Activated naive CD8-positive, alpha-beta T cell treated with anti-CD3 and anti-CD28 coated beads, Interleukin-2, amount 50 U/mL, for 24 hours (primary cell): ENCODE measurements around the gene SDK2.

Experiments
- ATAC-seq: fragments of 150-1000 bp; cut with Tn5 transposase; one replicate; pipeline ENCODE4 v1.10.0; 2021
- DNase-seq: peaks from one replicate; pipeline ENCODE4 v3.0.0; 2021
- H3K27ac Mint-ChIP-seq: one replicate; pipeline ENCODE4 v1.8.0; 2021; ENCODE audit warnings: mild to moderate bottlenecking, mixed read lengths
- H3K27me3 Mint-ChIP-seq: one replicate; pipeline ENCODE4 v1.8.0; 2021; ENCODE audit warnings: mixed read lengths
- H3K36me3 Mint-ChIP-seq: one replicate; pipeline ENCODE4 v1.8.0; 2021; ENCODE audit warnings: low read depth, mixed read lengths
- H3K4me1 Mint-ChIP-seq: one replicate; pipeline ENCODE4 v1.8.0; 2021; ENCODE audit warnings: mixed read lengths
- H3K4me3 Mint-ChIP-seq: one replicate; pipeline ENCODE4 v1.8.0; 2021; ENCODE audit warnings: mild to moderate bottlenecking, moderate library complexity, mixed read lengths
- H3K9me3 Mint-ChIP-seq: one replicate; pipeline ENCODE4 v1.8.0; 2021; ENCODE audit warnings: mixed read lengths

Gene SDK2

DNA sequence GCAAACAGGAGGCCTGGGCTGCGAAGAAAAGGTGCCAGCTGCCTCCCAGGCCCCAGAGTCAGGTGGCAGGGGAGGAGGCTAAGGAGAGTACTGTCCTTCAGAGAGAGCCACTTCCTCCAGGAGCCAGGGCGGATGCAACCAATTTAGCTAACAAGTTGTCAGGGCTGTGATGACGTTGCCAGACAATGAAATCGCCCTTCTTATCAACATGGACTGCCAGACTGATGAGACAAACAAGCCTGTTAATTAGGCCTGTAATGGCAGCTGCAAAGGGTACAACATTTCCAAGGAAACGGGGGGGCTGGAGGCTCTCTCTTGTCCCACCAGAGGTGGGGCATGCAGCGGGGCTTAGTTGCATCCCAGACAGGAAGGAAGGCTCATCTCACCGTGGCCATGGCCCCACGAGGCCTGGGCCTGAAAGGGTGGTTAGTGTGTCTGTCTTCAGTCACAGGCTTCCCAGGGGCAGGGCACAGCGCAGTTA is 111.8 kb downstream of the SDK2 start:
- DNase-seq (no peak), ATAC-seq (no peak)
- H3K4me3 Mint-ChIP-seq, result no peak overlapping the region
- H3K27me3 Mint-ChIP-seq, result no peaks in the 10 kb centered on the region
- H3K36me3 Mint-ChIP-seq, result no peaks in the 10 kb centered on the region
- H3K4me1 Mint-ChIP-seq, result no peaks in the 10 kb centered on the region
- H3K9me3 Mint-ChIP-seq, result no peaks in the 10 kb centered on the region
- no peak overlapping the region for H3K27ac Mint-ChIP-seq

- no peaks in the 10 kb centered on the region for H3K36me3 Mint-ChIP-seq
Observed at GRCh38 chr17:73531158-73531557, 113.1 kb downstream of the SDK2 start.

DNA sequence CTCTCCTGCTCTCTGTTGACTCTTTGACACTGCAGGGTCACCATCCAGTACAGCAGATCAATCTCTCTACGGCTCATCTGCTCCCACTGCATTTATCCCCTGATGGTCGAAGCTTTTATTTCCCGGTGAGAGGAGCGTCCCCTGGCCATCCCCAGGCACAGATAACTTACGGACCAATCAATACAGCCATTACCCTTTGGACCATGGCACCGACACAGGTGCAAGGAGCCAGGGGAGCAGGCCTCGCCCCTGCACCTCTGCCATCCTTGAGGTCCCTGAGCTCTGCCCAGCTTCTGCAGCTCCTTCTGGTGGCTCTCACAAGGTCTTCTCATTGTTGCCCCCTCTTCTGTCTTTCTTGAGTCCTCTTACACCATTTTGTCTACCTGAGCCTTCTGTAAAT is 115.6 kb downstream of the SDK2 start:
- H3K9me3 Mint-ChIP-seq, result no peaks in the 10 kb centered on the region
- H3K27me3 Mint-ChIP-seq, result no peaks in the 10 kb centered on the region
- H3K4me1 Mint-ChIP-seq, result no peaks in the 10 kb centered on the region
- no peak overlapping the region for H3K4me3 Mint-ChIP-seq
- no peaks in the 10 kb centered on the region for H3K36me3 Mint-ChIP-seq
- no peak for DNase-seq
- ATAC-seq, result no peak
- no peak overlapping the region for H3K27ac Mint-ChIP-seq

More at GRCh38 chr17:73531158-73531557, 113.1 kb downstream of the SDK2 start:
- no peak overlapping the region for H3K27ac Mint-ChIP-seq
- H3K4me3 Mint-ChIP-seq, result no peak overlapping the region
- H3K4me1 Mint-ChIP-seq, result no peaks in the 10 kb centered on the region
- no peaks in the 10 kb centered on the region for H3K9me3 Mint-ChIP-seq
- H3K27me3 Mint-ChIP-seq, result no peaks in the 10 kb centered on the region
- DNase-seq, result no peak
- ATAC-seq, result no peak

GRCh38 chr17:73526952-73527351 is 117.3 kb downstream of the SDK2 start:
- Mint-ChIP-seq H3K9me3 (no peaks in the 10 kb centered on the region), H3K36me3 (no peaks in the 10 kb centered on the region), H3K4me3 (no peak overlapping the region), H3K27me3 (no peaks in the 10 kb centered on the region), H3K27ac (no peak overlapping the region), H3K4me1 (no peaks in the 10 kb centered on the region)
- ATAC-seq, result no peak
- DNase-seq, result no peak

DNA sequence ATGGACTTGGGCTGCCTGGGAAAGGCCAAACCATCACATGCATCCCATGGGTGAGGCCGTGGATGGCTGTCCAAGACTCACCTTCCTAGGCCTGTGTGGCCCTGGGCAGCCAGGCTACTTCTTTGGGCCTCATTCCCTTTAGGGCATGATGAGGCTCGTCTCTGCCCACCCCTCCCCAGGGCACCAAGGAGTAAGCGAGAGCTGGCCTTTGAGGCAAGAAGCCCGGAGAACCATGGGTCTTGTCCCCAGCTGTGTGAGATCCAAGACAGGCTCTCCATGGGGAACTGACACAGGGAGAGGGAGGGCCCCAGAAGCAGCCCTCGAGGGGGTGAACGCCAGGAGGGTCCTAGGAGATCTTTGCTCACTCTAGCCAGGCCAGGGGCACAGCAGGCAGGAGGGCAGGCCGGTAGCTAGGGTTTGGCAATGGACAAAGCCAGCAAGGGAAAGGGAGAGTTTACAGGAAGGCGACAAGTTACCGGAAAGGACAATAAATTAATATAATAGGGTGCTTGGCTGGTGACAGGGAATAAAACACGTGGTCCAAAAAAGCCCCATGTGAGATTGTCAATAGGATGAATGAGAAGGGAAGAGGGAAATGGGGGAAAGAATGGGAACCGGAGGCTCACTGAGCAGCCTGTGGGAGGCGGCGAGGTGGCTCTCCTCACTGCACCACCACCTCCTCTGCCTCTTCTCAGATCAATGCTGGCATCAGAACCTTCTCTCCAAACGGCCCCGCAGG is 119.1 kb downstream of the SDK2 start:
- Mint-ChIP-seq H3K36me3 (no peaks in the 10 kb centered on the region), H3K27ac (no peak overlapping the region), H3K4me1 (no peaks in the 10 kb centered on the region)

DNA sequence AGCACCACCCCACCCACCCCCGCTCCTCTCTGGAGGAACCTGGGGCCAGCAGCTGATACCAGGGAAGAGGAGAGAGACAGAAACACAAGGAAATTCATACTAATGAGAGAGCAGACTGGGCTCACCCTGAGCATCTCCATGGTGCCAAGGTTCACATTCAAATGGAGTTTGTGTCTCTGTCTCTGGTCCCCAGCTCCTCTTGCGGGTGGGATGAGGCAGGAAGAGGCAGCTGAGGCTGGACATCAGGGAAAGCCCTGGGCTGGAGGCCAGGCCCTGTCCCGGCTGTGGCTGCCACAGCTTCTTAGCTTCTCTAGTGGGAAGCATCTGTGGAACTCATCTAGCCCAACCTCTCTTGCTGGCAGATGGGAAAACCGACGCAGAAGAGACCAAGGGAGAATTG is 121.5 kb downstream of the SDK2 start:
- no peak for ATAC-seq
- H3K27me3 Mint-ChIP-seq, result no peaks in the 10 kb centered on the region
- H3K4me3 Mint-ChIP-seq, result no peak overlapping the region
- H3K36me3 Mint-ChIP-seq, result no peaks in the 10 kb centered on the region
- DNase-seq, result no peak
- H3K4me1 Mint-ChIP-seq, result no peaks in the 10 kb centered on the region
- no peak overlapping the region for H3K27ac Mint-ChIP-seq
- H3K9me3 Mint-ChIP-seq, result no peaks in the 10 kb centered on the region

More for the DNA sequence above, 119.1 kb downstream of the SDK2 start:
- DNase-seq (no peak), ATAC-seq (no peak)
- Mint-ChIP-seq H3K9me3 (no peaks in the 10 kb centered on the region), H3K27me3 (no peaks in the 10 kb centered on the region), H3K4me3 (no peak overlapping the region)

GRCh38 chr17:73522107-73522506 is 122.1 kb downstream of the SDK2 start:
- Mint-ChIP-seq H3K4me3 (no peak overlapping the region), H3K9me3 (no peaks in the 10 kb centered on the region), H3K27me3 (no peaks in the 10 kb centered on the region), H3K27ac (no peak overlapping the region), H3K36me3 (no peaks in the 10 kb centered on the region), H3K4me1 (no peaks in the 10 kb centered on the region)
- ATAC-seq, result no peak
- DNase-seq, result no peak

DNA sequence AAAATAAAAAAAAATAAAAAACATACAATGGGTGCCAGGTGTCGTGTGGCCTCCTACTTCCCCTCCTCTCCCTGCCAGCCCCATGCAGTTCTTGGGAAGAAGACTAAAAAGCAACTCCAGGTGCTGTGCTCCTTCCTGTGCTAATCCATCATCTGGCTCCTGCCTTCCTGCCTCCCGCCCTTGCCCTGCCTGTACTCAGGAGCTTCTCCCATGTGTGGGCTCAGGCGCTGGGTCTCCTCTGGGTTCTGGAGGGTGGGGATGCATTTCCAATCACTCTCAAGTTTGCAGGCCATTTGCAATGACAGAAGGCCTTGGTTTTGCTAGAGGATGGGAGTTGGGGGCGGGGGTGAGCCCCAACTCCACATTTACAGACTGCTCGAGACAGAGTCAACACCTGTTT is 122.9 kb downstream of the SDK2 start:
- Mint-ChIP-seq H3K27me3 (no peaks in the 10 kb centered on the region), H3K27ac (no peak overlapping the region), H3K36me3 (no peaks in the 10 kb centered on the region), H3K4me1 (no peaks in the 10 kb centered on the region), H3K4me3 (no peak overlapping the region), H3K9me3 (no peaks in the 10 kb centered on the region)
- DNase-seq (no peak), ATAC-seq (no peak)

GRCh38 chr17:73520369-73520761 is 123.9 kb downstream of the SDK2 start:
- Mint-ChIP-seq H3K27ac (no peak overlapping the region), H3K4me3 (no peak overlapping the region), H3K4me1 (no peaks in the 10 kb centered on the region), H3K9me3 (no peaks in the 10 kb centered on the region), H3K27me3 (no peaks in the 10 kb centered on the region), H3K36me3 (no peaks in the 10 kb centered on the region)
- ATAC-seq (no peak), DNase-seq (no peak)

DNA sequence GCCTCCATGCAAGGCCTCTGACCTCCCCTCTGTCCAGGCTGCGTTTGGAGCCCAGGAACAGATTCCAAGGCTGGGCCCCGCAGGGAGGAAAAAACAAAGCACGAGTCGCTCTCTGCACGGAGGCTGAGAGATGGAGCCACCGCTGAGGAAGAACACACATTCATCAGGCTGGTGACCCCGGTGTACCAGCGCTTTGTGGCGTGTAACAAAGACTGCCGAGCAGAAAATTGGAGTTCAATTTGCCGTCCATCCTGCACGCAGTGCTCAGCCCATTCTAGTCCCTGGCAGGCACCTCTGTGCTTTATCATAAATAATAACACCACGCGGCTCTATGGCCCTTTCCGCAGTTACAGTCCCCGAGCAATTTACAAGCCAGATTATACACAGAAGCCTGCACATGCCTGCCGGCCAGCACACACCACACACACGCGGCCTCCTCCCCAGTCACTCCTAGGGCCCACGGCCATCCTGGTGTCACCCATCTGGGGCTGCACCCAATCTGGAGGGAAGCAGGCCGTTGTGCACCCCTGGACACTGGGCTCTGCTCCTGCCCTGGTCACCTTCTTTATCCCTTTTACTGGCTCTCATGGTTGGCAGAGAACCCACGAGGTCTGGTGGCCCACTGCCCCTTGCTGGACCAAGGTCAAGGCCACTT is 124.4 kb downstream of the SDK2 start:
- no peaks in the 10 kb centered on the region for H3K9me3 Mint-ChIP-seq
- H3K4me3 Mint-ChIP-seq, result no peak overlapping the region
- no peaks in the 10 kb centered on the region for H3K4me1 Mint-ChIP-seq
- no peak overlapping the region for H3K27ac Mint-ChIP-seq
- H3K36me3 Mint-ChIP-seq, result no peaks in the 10 kb centered on the region
- H3K27me3 Mint-ChIP-seq, result no peaks in the 10 kb centered on the region
- DNase-seq, result no peak
- no peak for ATAC-seq

GRCh38 chr17:73519011-73519410 is 125.2 kb downstream of the SDK2 start:
- H3K4me1 Mint-ChIP-seq, result no peaks in the 10 kb centered on the region
- ATAC-seq (no peak), DNase-seq (no peak)
- H3K27me3 Mint-ChIP-seq, result no peaks in the 10 kb centered on the region
- no peaks in the 10 kb centered on the region for H3K9me3 Mint-ChIP-seq
- H3K36me3 Mint-ChIP-seq, result no peaks in the 10 kb centered on the region
- no peak overlapping the region for H3K4me3 Mint-ChIP-seq
- no peak overlapping the region for H3K27ac Mint-ChIP-seq

DNA sequence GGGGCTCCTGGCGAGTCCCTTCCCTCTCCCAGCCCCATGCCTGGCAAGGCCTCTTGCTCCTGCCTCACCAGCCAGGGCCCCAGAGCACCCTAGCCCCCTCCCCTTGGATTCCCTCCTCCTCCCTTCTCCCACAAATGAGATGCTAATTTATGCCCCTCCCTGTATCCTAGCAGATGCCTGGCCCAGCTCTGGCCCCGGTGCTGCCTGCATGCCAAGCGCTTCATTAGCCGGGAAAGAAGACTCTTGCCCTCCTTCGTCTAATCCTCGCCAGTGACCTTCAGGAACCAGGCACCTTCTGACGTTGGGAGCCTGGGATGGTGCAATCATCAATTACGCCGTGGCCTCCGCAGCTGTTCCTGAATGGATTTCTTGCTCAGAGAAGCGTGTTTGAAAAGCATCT is 127.8 kb downstream of the SDK2 start:
- ATAC-seq, result no peak
- Mint-ChIP-seq H3K27ac (no peak overlapping the region), H3K27me3 (no peaks in the 10 kb centered on the region), H3K9me3 (no peaks in the 10 kb centered on the region), H3K4me3 (no peak overlapping the region), H3K36me3 (no peaks in the 10 kb centered on the region), H3K4me1 (no peaks in the 10 kb centered on the region)
- DNase-seq, result no peak

DNA sequence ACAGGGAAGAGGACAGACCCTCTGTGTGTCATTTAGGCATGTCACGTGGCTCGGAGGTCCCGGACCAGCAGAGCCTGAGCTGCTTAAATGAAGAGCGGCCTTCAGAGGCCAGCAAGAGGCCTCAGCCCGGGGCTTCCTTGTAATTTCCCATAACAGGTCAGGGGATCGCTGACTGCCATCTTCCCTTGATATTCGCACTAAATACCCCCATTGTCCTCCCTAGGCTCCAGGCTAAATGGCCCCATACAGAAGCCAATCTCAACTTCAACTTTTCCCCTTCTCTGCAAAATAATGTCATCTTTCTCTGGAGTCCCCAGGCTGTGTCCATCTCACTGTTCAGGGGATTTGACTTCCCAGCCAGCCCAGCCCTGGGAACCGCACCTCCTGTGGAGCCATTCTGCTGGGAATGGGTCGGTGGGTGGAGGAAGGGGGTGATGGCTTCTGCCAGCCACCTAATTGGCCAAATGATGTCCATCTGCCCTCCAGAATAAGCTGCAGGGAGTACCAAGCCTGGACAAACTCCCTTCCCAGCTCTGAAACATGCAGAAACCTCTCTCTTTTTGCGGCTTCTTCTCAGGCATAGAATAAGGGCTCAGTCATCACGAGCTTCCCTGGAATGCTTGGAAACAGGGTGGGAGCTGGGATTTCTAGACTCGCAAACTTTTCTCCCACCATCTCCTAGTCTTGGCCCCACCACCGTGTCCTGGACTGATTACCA is 129.9 kb downstream of the SDK2 start:
- H3K36me3 Mint-ChIP-seq, result no peaks in the 10 kb centered on the region
- no peak for DNase-seq
- H3K9me3 Mint-ChIP-seq, result no peaks in the 10 kb centered on the region
- no peaks in the 10 kb centered on the region for H3K4me1 Mint-ChIP-seq
- H3K4me3 Mint-ChIP-seq, result no peak overlapping the region
- no peak overlapping the region for H3K27ac Mint-ChIP-seq
- no peak for ATAC-seq
- H3K27me3 Mint-ChIP-seq, result no peaks in the 10 kb centered on the region

- no peak for ATAC-seq
- H3K27ac Mint-ChIP-seq, result no peak overlapping the region
- no peak for DNase-seq
- no peaks in the 10 kb centered on the region for H3K36me3 Mint-ChIP-seq
- no peaks in the 10 kb centered on the region for H3K27me3 Mint-ChIP-seq
- no peaks in the 10 kb centered on the region for H3K4me1 Mint-ChIP-seq
- H3K4me3 Mint-ChIP-seq, result no peak overlapping the region
- no peaks in the 10 kb centered on the region for H3K9me3 Mint-ChIP-seq
Observed at GRCh38 chr17:73513426-73513825, 130.8 kb downstream of the SDK2 start.

- no peaks in the 10 kb centered on the region for H3K9me3 Mint-ChIP-seq
- no peaks in the 10 kb centered on the region for H3K36me3 Mint-ChIP-seq
- no peak for DNase-seq
- ATAC-seq, result no peak
- no peak overlapping the region for H3K27ac Mint-ChIP-seq
- H3K27me3 Mint-ChIP-seq, result no peaks in the 10 kb centered on the region
- H3K4me1 Mint-ChIP-seq, result no peaks in the 10 kb centered on the region
- no peak overlapping the region for H3K4me3 Mint-ChIP-seq
Observed at GRCh38 chr17:73511719-73512115, 132.5 kb downstream of the SDK2 start.
